ENCODE data around the gene MCRIP1. TPM values are rescaled to one million over a fixed set of nuclear protein-coding genes. Genes with fewer than 3 reads are reported as not detected.

The MCRIP1 gene
- total and polyA plus RNA-seq, 2 donors (not counting 1 experiment from before 2014, with no cell fraction given), result 69.7 to 84.0 TPM

DNA sequence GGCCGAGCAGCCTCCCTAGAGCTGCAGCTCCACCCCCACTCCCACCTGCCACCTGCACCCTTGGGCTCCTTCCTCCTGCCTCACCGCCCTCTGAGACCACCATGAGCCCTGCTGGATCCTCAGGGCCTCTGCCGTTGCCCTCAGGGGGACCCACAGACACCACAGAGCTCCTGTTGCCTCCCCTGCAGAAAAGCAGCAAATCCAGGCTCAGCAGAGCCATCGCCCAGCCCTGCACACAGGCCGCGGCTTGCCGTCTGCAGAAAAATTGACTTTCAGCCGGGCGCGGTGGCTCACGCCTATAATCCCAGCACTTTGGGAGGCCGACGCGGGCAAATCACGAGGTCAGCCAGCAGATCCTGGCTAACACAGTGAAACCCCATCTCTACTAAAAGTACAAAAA, 8.8 kb upstream of the MCRIP1 start:
- WGBS (ENCODE audit: insufficient coverage), result 95% methylated on average over 15 of the region's 15 CpGs
- Histone ChIP-seq H3K27me3 (replicated peaks in 1 of 4; ENCODE audit: control extremely low read depth in 1 of 4, control insufficient read depth in 3 of 4, insufficient read depth in 4 of 4, low read length in 3 of 4) (no peaks in the 10 kb centered on the region), H3K4me1 (ENCODE audit: control insufficient read depth in 2 of 2, insufficient read depth in 2 of 2, low read length in 2 of 2) (no peaks in the 10 kb centered on the region), H3K27ac (ENCODE audit: low read length in 2 of 2) (no peak overlapping the region), H3K36me3 (replicated peaks in 1 of 2; ENCODE audit: control extremely low read depth in 1 of 2, control insufficient read depth in 1 of 2, extremely low read depth in 1 of 2, insufficient read depth in 2 of 2, low read length in 1 of 2) (peaks cover 3 to 42% of the 10 kb centered on the region in 2 experiments), H3K9me3 (ENCODE audit: control extremely low read depth in 1 of 3, control insufficient read depth in 2 of 3, insufficient read depth in 1 of 3, low read length in 2 of 3) (no peaks in the 10 kb centered on the region), H2AFZ (ENCODE audit: insufficient read depth, low read depth, low read length, poor library complexity, severe bottlenecking) (no peak overlapping the region), H3K79me2 (ENCODE audit: control insufficient read depth, insufficient read depth, low read length) (no peaks in the 10 kb centered on the region), H3K4me2 (replicated peaks; ENCODE audit: low read depth, low read length, poor library complexity, severe bottlenecking) (no peak overlapping the region), H3K4me3 (ENCODE audit: control extremely low read depth in 1 of 5, extremely low read depth in 1 of 5, insufficient read depth in 1 of 5, low read depth in 2 of 5, low read length in 4 of 5) (no peak overlapping the region), H4K20me1 (ENCODE audit: control insufficient read depth, insufficient read depth, low read length, poor library complexity, severe bottlenecking) (no peaks in the 10 kb centered on the region), H3K9ac (ENCODE audit: low read length) (no peak overlapping the region)
- DNase-seq (no peak), ATAC-seq (ENCODE audit: low read depth) (no peak)
- Mint-ChIP-seq H3K27me3 (no peaks in the 10 kb centered on the region), H3K9me3 (ENCODE audit: insufficient read depth) (no peaks in the 10 kb centered on the region), H3K4me1 (no peaks in the 10 kb centered on the region), H3K27ac (no peak overlapping the region), H3K4me3 (no peak overlapping the region)
- CTCF ChIA-PET, result interaction anchor here (1.4 kb wide), 1 partner anchor 13 kb away, joined by 3 read pairs; no protein-coding TSS in a partner anchor
- intact Hi-C loops (cut with micrococcal nuclease), result no loop called here
- TF ChIP-seq, protein P1, sequence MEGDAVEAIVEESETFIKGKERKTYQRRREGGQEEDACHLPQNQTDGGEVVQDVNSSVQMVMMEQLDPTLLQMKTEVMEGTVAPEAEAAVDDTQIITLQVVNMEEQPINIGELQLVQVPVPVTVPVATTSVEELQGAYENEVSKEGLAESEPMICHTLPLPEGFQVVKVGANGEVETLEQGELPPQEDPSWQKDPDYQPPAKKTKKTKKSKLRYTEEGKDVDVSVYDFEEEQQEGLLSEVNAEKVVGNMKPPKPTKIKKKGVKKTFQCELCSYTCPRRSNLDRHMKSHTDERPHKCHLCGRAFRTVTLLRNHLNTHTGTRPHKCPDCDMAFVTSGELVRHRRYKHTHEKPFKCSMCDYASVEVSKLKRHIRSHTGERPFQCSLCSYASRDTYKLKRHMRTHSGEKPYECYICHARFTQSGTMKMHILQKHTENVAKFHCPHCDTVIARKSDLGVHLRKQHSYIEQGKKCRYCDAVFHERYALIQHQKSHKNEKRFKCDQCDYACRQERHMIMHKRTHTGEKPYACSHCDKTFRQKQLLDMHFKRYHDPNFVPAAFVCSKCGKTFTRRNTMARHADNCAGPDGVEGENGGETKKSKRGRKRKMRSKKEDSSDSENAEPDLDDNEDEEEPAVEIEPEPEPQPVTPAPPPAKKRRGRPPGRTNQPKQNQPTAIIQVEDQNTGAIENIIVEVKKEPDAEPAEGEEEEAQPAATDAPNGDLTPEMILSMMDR (IDR thresholded peaks at IDR 0.05), result no peak
- TF ChIP-seq EZH2 (IDR thresholded peaks at IDR 0.05; ENCODE audit: borderline replicate concordance, insufficient read depth, low read depth, low read length, poor library complexity, severe bottlenecking), result no peak
- POLR2A ChIA-PET, result interaction anchor here (0.5 kb wide), 1 partner anchor 20 kb away, joined by 7 read pairs; no protein-coding TSS in a partner anchor

DNA sequence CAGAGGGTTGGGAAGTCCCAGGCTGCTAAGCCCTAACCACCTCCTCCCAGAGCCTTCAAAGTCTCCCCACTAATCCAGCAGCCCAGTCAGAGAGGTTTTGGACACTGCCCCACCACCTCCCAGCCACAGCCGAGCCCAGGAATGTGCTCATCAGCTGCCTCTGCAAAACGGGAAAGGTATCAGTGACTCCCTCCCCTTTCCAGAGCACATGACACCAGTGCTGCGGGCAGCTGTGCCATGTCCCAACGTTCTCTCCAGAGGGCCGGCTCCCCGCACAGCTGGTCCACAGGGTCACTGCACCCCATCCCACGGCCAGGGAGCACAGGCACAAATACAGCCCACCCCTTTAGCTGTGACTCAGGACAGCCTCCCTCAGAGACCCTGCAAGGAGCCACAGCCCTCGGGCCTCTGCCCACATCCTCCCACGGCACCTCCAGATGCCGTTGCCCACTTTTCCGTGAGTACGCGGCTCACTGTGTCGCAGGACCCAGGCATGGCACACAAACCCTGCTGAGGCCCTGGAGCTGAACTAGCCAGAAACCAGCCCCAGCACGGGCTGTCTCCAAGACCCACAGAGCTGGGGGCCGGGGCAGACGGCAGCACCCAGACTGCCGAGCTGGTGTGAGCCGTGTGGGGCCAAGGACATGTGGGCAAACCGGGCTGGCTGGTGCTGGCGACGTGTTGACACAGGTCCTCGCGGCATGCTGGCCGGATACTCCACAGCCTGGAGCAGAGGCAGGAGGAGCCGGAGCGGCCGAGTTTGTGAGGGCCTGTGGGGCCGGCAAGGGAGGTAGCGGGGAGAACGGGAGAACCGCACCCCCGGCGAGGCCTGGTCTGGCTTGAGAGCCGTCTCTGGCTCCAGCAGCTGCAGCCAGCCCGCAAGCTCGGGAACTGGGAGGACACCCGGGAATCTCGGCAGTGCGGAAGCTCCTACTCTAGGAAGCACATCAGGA, 8.0 kb upstream of the MCRIP1 start:
- H3K36me3 ChIP-seq (replicated peaks in 1 of 2; ENCODE audit: control extremely low read depth in 1 of 2, control insufficient read depth in 1 of 2, extremely low read depth in 1 of 2, insufficient read depth in 2 of 2, low read length in 1 of 2), result peaks cover 3 to 35% of the 10 kb centered on the region in 2 experiments

More for the DNA sequence above, 8.0 kb upstream of the MCRIP1 start:
- ChIA-PET CTCF (no interaction called here), POLR2A (interaction anchor here (0.5 kb wide), 1 partner anchor 21 kb away, joined by 7 read pairs; no protein-coding TSS in a partner anchor)
- no peaks in the 10 kb centered on the region for H3K4me1 ChIP-seq (ENCODE audit: control insufficient read depth in 2 of 2, insufficient read depth in 2 of 2, low read length in 2 of 2)
- Mint-ChIP-seq H3K4me3 (no peak overlapping the region), H3K4me1 (no peaks in the 10 kb centered on the region), H3K9me3 (ENCODE audit: insufficient read depth) (no peaks in the 10 kb centered on the region), H3K27ac (no peak overlapping the region), H3K27me3 (no peaks in the 10 kb centered on the region)
- H3K9ac ChIP-seq (ENCODE audit: low read length), result no peak overlapping the region
- H3K27ac ChIP-seq (ENCODE audit: low read length in 2 of 2), result no peak overlapping the region
- no peaks in the 10 kb centered on the region for H3K27me3 ChIP-seq (replicated peaks in 1 of 4; ENCODE audit: control extremely low read depth in 1 of 4, control insufficient read depth in 3 of 4, insufficient read depth in 4 of 4, low read length in 3 of 4)
- H4K20me1 ChIP-seq (ENCODE audit: control insufficient read depth, insufficient read depth, low read length, poor library complexity, severe bottlenecking), result no peaks in the 10 kb centered on the region
- H3K79me2 ChIP-seq (ENCODE audit: control insufficient read depth, insufficient read depth, low read length), result no peaks in the 10 kb centered on the region
- TF ChIP-seq EZH2 (IDR thresholded peaks at IDR 0.05; ENCODE audit: borderline replicate concordance, insufficient read depth, low read depth, low read length, poor library complexity, severe bottlenecking), result no peak
- TF ChIP-seq, protein P1 (IDR thresholded peaks at IDR 0.05), result no peak
- 89% methylated on average over 40 of the region's 40 CpGs for WGBS (ENCODE audit: insufficient coverage)
- no peaks in the 10 kb centered on the region for H3K9me3 ChIP-seq (ENCODE audit: control extremely low read depth in 1 of 3, control insufficient read depth in 2 of 3, insufficient read depth in 1 of 3, low read length in 2 of 3)
- no peak overlapping the region for H2AFZ ChIP-seq (ENCODE audit: insufficient read depth, low read depth, low read length, poor library complexity, severe bottlenecking)
- intact Hi-C loops (cut with micrococcal nuclease), result no loop called here
- DNase-seq (no peak), ATAC-seq (ENCODE audit: low read depth) (no peak)
- no peak overlapping the region for H3K4me2 ChIP-seq (replicated peaks; ENCODE audit: low read depth, low read length, poor library complexity, severe bottlenecking)
- no peak overlapping the region for H3K4me3 ChIP-seq (ENCODE audit: control extremely low read depth in 1 of 5, extremely low read depth in 1 of 5, insufficient read depth in 1 of 5, low read depth in 2 of 5, low read length in 4 of 5)

Measured in B cell (primary cell).